22Rv1 (cell line): ENCODE results near the gene NME7.

Source experiments
- H3K27ac ChIP-seq: fragments of 450-650 bp; 2 replicates; pipeline ENCODE4 v1.5.1; 2017
- ZFX ChIP-seq: fragments of 450-650 bp; IDR thresholded peaks from 2 replicates; pipeline ENCODE4 v1.6.1; 2017; ENCODE audit warnings: antibody characterized with exemption, borderline replicate concordance
- TF ChIP-seq, protein P1 (sequence below): fragments of 450-650 bp; IDR thresholded peaks from 2 replicates; pipeline ENCODE4 v1.5.1; 2017; ENCODE audit warnings: mild to moderate bottlenecking

The NME7 gene

GRCh38 chr1:169175461-169175860, 192.1 kb downstream of the NME7 start:
- TF ChIP-seq, protein P1, sequence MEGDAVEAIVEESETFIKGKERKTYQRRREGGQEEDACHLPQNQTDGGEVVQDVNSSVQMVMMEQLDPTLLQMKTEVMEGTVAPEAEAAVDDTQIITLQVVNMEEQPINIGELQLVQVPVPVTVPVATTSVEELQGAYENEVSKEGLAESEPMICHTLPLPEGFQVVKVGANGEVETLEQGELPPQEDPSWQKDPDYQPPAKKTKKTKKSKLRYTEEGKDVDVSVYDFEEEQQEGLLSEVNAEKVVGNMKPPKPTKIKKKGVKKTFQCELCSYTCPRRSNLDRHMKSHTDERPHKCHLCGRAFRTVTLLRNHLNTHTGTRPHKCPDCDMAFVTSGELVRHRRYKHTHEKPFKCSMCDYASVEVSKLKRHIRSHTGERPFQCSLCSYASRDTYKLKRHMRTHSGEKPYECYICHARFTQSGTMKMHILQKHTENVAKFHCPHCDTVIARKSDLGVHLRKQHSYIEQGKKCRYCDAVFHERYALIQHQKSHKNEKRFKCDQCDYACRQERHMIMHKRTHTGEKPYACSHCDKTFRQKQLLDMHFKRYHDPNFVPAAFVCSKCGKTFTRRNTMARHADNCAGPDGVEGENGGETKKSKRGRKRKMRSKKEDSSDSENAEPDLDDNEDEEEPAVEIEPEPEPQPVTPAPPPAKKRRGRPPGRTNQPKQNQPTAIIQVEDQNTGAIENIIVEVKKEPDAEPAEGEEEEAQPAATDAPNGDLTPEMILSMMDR = no peak
- TF ChIP-seq ZFX = no peak
- H3K27ac ChIP-seq = no peak overlapping the region

DNA sequence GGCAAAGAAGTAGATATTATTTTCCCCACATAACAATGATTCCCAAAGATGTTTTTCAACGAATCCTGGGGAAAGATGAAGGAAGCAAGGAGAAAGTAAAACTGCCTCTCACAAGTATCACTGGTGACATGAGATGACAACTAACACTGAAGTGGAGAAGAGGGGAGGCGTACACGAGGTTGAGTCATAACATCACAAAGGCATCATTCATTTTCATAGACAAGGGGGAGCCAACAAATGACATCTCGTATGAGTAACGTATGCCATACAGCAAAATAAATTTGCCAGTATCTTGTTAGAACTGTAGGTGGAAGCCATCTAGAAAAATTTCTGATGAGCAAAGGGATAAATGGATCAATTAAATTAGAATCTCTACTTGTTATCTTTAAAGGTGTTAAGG, 204.5 kb downstream of the NME7 start:
- no peak overlapping the region for H3K27ac ChIP-seq
- TF ChIP-seq, protein P1 = no peak
- no peak for TF ChIP-seq ZFX

DNA sequence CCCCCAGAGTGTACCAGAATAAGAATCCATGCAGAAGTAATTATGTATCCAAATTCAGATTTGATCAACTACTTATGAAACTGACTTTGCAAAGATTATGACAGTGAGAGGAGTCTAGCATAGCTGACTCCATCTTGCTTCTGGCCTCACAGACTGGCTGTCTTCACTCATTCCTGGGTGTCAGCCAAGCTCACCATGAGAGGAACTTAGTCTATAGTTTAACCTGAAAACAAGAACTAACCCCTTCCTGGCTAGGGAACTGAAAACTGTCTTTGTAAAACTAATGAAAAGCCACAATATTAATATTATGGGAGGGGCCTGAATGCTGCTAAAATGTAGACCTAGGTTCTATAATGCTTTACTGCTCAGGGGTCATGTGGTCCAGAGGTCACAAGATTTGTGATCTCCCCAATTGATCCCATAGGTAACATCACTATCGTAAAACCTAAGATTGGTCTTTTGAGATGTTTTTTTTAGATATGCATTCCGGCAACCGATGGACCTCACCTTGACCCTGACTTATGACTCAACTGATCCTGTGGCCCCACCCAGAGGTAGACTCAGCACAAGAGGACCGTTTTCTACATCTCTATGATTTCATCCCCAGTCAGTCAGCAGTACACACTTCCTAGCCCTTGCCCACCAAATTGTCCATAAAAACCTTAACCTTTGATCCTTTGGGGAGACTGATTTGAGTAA, 206.0 kb downstream of the NME7 start:
- H3K27ac ChIP-seq = no peak overlapping the region
- TF ChIP-seq, protein P1 = no peak
- no peak for TF ChIP-seq ZFX

DNA sequence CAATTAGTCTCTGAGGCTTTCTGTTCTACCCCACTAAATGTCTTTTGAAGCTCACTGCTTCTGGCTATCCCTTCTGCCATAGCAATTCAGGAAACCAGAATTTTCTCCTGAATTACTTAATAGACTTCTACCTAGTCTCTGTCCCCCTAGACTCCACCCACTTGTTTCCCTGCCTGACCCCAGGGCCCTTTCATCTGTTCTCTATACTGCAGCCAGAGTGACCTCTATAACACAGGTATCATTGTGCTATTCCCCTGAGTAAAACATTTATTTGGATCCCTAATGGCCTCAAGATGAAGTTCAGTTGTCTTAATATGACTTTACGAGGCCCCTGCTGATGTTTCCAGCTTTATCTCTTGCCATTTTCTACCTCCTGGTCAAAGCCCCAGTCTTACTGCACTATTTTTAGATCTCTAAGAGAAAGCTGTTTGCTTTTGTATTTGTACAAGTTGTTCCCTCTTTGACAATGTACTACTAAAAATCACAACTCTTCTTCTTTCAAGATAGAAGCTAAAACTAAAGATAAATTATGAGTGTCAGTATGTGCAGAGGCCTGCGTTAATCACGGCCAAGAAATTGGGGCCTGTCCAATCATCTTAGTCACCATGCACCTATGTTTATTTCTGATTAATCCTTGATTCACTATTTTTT, 206.6 kb downstream of the NME7 start:
- no peak for TF ChIP-seq ZFX

DNA sequence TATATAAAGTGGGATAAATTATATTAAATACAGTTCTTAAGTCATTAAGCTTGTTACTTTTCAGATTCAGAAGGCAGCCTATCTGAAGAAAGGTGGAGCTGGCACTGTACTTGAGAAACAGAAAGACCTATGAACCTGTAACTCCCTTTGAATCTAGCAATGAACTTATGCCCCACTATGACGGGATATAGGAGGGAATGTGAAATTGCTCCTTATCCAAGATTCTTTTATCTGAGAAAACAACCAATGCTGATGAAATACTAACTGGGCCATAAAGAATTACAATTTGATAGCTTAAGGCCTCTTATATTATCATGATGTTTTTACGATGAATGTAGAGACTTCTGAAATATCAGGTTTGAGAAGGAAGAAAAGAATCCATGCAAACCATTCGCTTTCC, 211.0 kb downstream of the NME7 start:
- H3K27ac ChIP-seq = no peak overlapping the region
- TF ChIP-seq, protein P1 = no peak
- TF ChIP-seq ZFX = no peak

More for the DNA sequence above, 206.6 kb downstream of the NME7 start:
- no peak overlapping the region for H3K27ac ChIP-seq

DNA sequence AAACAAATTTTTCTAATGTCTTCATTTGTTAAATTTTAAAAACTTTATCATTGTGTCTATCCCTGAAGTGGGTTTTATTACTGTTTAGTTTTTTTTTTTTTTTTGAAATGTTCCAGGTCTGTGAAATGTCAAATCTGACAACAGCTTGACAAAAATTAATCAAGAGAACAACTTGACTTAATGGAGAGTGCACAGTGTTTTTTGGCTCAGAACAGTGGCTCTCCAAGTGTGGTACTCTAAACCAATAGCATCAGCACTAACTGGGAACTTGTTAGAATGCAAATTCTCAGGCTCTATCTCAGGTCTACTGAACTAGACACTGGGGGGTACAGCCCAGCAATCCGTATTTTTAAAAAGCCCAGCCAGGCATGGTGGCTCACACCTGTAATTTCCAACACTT, 211.9 kb downstream of the NME7 start:
- TF ChIP-seq, protein P1 = no peak
- no peak for TF ChIP-seq ZFX
- no peak overlapping the region for H3K27ac ChIP-seq

DNA sequence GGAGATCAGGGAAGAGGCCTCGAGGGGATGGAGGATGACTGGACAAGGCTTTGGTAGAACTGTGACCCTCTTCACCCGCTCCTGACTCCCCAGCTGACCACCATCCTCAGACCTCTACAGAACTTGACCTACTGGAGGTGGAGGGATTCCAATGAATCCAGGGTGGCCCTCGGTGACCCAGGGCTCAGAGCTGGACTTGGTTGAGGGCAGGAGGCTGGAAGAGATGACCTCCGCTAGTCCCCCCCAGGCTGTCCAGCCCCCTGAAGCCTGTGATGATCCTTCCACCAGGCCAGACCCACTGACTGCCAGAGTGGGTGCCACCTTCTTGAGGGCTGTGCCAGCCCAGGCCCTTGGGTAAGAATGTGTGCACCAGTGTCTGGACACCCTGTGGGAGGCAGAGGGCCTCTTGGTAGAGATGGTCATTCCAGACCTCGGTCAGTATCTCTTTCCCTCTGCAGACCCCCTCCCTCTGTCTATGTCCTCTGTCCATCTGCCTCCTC, 216.2 kb downstream of the NME7 start:
- TF ChIP-seq, protein P1 = no peak
- TF ChIP-seq ZFX = no peak
- no peak overlapping the region for H3K27ac ChIP-seq
